GM18505 (cell line): Measurements from ENCODE around the gene HS3ST5.
"Not testable (repeated sequence)": the region's sequence is repeated elsewhere in the genome, so short reads cannot be mapped to it uniquely, and the experiment has no call there.

ENCODE experiments used
- ATAC-seq: cut with Tn5 transposase; IDR thresholded peaks from one replicate; pipeline ENCODE4 v1.9.1; 2021; ENCODE audit not compliant: unreplicated experiment
- POLR2A ChIP-seq: IDR thresholded peaks from 4 replicates; pipeline ENCODE4 v1.6.1; 2011; ENCODE audit warnings: borderline replicate concordance; ENCODE audit not compliant: insufficient read depth, insufficient read length; ENCODE audit errors: extremely low read depth

Gene HS3ST5

DNA sequence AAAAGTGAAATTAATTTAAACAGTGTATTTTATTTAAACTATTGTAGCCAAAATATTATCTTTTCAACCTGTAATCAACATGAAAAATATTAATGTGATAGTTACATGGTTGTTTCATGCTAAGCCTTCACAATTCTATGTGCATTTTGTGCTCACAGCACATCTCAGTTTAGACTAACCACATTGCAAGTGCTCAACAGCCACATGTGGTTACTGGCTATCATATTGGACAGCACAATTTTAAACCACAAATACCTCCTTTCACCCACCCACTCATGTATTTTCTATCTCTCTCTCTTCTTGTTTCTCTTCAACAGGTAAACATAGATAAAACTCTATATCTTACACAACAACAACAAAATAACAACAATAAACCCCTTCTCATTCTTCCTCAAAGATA lies 12.5 kb upstream of the HS3ST5 start:
- no peak for TF ChIP-seq POLR2A
- no peak for ATAC-seq

DNA sequence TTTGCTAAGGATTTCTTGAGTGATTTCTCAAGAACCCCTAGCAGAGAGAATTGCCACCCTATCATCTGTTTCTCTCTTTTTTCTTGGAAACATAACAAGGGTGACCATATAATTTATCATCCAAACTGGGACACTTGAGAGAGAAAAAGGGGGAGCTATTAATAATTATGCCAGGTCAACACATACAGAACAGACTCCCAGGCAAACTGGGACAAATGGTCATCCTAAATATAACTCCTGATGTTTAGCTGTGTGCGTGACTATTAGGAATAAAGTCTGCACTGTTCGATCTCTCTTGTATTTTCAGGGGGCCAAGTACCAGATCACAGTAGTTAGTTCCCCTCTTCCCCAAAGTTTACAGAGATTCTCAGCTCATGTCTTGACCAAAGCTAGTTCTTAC lies 11.7 kb upstream of the HS3ST5 start:
- no peak for ATAC-seq

DNA sequence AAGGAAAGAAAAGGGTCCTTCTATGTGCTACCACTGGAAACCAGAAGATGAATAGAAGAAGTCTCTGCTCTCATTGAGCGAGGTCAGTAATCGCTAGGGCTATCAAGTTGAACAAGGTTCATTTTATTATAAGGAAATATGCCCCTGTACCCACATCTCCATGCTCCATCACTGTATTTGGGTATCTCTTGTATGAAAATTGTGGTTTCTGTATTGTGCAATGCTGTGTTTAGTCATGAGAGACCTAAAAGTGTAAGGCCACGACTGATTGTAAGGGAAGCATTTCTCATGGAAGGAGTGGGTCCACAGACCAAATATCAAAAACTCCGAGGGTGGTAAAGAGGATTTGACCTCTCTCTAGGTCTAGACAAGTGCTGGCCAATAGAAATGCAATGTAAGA lies 3.6 kb upstream of the HS3ST5 start:
- TF ChIP-seq POLR2A = no peak
- ATAC-seq = no peak

More for the DNA sequence above, 11.7 kb upstream of the HS3ST5 start:
- no peak for TF ChIP-seq POLR2A

DNA sequence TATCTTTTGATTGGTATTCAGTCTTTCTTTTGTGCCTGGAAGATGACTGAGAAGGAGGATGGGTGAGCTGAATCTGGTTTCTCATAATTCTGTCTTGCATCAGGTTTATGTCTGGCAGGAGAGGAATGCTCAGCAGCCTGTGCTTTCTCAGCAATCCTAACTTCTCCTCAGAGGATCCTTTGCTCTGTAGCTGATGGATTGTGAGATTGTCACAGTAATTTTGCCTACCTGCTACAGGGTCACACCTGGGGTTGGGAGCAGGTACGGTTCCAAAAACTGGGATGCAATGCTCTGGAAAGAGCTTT lies 2.1 kb upstream of the HS3ST5 start:
- ATAC-seq = no peak
- TF ChIP-seq POLR2A = no peak

DNA sequence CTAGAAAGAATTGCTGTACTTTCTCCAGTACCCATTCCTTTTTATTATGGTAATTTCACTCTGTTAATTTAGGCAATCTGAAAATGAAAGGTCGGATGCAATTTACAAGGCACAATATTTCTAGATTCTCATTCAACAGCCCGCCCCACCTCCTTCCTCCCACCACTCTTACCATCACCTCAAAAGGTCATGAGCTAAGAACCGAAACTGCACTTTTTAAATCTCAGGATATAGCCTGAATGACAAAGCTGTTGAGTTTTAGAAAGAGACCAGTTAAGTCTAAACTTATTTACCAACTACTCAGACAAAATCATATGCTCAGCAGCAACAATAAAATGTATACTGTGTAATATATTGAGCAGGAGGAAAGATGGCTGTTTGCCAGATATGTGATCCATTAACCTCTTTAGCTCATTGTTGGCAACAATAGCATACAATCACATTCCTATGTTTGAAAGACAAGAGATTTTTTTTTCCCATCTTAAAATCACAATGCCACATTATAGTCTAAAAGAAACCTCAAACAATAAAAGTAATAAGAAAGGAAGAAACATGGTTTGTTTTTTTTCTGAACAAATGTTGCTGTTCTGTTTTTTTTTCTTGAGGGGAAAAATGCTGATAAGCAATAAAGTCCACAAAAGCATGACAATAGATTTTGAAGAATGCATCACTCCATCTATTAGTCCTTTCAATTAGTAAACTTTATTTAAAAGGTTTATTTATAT lies 1.6 kb upstream of the HS3ST5 start:
- TF ChIP-seq POLR2A = no peak
- ATAC-seq = no peak

DNA sequence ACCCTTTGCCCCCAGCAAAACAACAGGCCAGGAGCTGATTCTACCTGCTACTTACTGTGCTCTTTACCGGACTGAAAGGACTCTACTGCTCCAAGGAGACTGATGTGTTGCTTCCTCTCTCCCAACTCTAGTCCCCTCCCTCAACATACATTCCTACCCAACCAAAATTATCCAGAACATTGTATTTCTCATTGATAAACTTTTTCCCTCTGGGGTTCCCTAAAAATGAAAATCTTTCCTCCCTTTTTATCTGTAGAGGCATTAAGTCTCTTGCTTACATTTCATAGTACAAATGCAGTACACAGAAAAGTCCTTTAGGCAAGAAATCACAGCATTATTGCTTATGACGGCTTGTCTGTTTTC lies 940 bp upstream of the HS3ST5 start:
- TF ChIP-seq POLR2A = no peak
- no peak for ATAC-seq

DNA sequence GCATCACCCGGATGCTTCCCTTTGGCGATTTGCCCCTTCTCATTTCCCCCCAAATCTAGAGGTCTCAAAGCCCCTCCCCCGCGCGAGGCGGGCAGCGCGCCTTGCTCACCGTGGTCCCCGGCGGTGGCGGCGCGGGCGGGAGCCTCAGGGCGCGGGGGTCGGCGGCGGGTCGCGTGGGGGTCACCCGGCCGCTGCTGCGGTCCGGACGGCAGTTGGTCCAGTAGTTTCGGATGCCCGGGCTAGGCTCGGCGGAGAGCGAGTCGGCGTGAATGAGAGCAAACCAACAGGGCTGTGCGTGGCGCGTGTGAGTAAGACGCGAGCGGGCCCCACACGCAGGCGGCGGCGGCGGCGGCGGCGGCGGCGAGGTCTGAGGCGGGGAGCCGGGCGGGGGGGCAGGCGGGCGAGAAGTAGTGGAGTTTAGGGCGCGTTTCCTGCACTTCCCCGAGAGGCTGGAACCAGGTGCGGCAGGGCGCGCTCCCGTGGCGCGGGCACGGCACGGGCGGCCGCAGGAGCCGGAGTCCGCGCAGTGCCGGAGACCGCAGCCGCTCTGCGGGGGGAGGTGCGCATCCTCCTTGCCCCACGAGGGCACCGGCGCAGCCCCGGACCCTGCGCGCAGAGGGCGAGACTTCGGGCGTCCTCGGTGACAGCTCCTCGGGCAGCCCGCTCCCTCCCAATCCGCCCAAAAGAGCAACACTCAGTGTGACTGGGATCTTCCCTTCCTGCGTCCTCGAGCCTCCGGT lies 567 bp downstream of the HS3ST5 start:
- no peak for ATAC-seq
- TF ChIP-seq POLR2A = no peak

DNA sequence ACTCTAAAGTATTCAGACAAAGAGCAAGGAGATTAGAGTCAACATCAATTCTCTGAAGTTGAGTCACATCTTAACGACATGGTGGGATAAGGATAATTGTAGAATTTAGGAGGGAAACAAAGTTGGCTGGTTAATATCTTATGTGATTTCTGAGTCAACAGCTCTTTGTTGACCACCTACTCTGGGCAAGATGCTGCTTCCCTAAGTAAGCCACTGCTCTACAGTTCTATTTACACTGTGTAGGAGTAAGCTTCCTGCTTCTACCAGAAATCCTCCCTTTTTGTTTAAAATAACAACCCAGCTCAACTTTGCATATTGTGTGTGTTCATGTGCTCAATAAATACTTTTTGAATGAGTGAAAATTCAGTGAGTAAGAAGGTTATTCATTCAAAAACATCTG lies 3.1 kb downstream of the HS3ST5 start:
- TF ChIP-seq POLR2A = no peak
- ATAC-seq = no peak

DNA sequence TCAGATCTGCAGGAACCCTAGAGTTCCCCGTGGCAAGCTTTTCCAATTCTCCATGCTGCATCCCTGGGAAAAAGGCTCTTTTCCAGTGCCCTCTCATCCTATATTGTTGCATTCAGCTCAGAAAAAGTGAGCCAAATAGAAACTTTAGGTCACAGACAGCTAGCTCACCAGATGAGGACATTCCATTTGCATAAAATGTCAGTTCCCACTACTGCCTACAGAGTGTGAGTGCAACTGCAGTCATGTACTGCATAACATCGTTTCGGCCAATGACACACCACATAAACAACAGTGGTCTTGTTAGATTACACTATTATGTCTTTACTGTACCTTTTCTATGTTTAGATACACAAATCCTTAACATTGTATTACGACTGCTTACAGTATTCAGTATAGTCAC lies 8.6 kb downstream of the HS3ST5 start:
- no peak for ATAC-seq
- no peak for TF ChIP-seq POLR2A

DNA sequence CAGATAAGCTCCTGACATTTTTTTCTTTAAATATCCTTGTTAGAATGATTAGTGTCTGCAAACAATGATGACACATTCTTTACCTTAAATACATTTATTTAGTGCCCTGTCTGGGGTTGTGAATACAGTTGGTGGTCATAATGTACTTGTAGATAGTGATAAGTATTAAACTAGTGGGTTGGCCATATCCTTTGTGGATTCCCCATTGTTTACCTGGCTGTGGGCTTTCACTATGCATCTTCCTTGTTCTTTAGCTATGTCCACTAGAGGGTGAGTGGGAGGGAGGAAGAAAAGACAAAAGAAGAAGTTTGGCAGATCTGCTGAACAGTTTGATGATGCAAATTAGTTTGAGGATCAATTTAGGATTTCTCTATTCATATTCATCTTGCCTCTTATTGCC lies 15.7 kb downstream of the HS3ST5 start:
- no peak for TF ChIP-seq POLR2A
- ATAC-seq = no peak

DNA sequence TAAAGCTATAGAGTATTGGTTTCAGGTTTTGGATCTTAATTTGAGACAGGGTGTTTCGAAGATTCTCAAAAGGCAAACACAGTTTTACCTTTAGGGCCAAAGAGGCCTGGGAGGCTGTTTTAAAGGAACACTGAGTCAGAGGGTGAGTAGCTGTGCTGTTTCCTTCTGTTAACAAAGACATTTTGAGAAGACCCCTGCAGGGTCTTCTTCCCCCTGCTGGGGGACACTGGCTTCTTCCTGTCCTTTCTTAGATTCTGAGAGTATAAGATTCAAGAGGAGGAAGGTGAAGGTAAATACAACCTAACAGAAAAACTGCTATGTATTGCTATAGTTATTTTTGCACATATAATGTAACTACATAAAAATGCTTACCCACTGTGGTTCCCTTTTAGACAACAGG lies 19.0 kb downstream of the HS3ST5 start:
- no peak for TF ChIP-seq POLR2A
- no peak for ATAC-seq

DNA sequence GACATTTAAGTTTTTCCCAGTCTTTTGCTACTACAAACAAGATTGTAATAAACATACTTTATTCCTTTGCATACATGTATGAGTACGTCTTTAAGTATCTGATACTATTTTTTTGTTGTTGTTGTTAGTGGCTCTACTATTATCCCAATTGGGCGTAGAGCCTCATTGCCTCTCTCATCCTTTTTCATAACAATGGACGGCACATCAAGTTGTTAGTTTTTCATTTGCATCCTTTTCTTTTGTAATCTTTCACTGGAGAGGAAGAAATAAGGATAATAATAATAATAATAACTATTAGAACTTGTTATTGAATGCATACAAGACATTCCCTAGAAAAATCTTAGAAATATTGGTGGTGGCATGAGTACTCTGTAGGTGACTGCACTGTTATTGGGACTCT lies 23.1 kb downstream of the HS3ST5 start:
- no peak for TF ChIP-seq POLR2A
- ATAC-seq = no peak

DNA sequence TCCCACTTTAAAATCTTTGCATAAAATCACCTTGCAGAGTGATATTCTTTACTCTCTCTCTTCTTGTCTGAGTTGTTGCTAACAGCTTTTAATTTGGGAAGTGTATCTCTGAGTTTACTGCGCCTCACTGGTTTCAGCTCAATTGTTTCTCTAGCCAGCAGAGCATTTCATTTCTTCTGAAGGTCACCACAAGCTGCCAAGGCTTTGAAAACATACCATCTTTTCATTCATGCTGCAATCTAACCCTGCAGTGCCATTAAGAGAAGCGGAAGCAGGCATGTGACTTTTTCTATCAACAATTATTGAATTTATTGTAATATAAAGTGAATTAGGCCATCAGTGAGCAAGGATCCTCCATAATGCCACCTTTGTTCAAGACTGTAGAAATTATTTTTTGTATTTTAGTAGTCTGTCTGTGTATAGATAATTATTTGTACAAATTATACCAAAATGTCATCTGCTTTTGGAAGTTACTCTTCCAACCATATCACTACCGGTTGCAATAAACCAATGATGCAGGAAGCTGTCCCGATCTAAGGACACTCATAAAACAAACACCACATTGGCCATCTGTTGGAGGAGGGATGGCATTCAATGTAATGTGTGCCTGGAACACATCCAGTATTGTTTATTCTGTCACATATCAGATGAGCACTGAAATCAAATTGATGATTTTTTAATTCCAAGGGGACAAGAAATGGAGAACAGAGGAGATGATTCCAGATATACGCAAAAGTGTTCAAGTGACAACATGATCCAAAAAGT lies 26.8 kb downstream of the HS3ST5 start:
- no peak for ATAC-seq

DNA sequence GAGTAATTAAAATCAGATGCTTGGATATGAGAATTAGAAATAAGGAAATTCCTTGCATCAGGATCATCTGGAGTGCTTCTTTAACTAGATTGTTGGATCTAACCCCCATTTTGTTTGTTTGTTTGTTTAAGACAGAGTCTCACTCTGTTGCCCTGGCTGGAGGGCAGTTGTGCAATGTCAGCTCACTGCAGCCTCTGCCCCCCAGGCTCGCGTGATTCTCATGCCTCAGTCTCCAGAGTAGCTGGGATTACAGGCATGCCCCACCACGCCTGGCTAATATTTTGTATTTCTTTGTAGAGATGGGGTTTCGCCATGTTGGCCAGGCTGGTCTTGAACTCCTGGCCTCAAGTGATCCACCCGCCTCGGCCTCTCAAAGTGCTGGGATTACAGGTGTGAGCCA lies 29.0 kb downstream of the HS3ST5 start:
- not testable (repeated sequence) for ATAC-seq

More for the DNA sequence above, 26.8 kb downstream of the HS3ST5 start:
- TF ChIP-seq POLR2A = no peak
